Heart right ventricle (tissue), 16 donors: ENCODE results near the gene HLA-A. TPM values are rescaled to one million over a fixed set of nuclear protein-coding genes. Genes with fewer than 3 reads are reported as not detected.

Source experiments
- ATAC-seq, 8 donors: fragments of 200-7000 bp; cut with Tn5 transposase; one replicate each; pipeline ENCODE4 v1.9.1; 2020; ENCODE audit warnings: mild to moderate bottlenecking in 8 of 8, moderate library complexity in 8 of 8, moderate number of reproducible peaks in 1 of 8
- DNase-seq, 2 donors: peaks; one replicate each; pipeline ENCODE4 v3.0.0-alpha.2; 2020
- H3K27ac ChIP-seq, 10 donors: fragments of 200-600 bp; sonication (generic) in 2 of 10; one replicate each; pipeline versions ENCODE4 v1.5.0 to v1.8.0; 2020 to 2022; ENCODE audit warnings: mild to moderate bottlenecking in 3 of 10
- H3K27me3 ChIP-seq, 7 donors: fragments of 200-600 bp; one replicate each; pipeline ENCODE4 v1.8.0; 2021 to 2022; ENCODE audit warnings: mild to moderate bottlenecking in 2 of 7
- H3K36me3 ChIP-seq, 9 donors: fragments of 200-600 bp; sonication (generic) in 1 of 9; one replicate each; pipeline versions ENCODE4 v1.5.0 to v1.8.0; 2020 to 2022; ENCODE audit warnings: mild to moderate bottlenecking in 2 of 9
- H3K4me1 ChIP-seq, 9 donors: fragments of 200-600 bp; sonication (generic) in 1 of 9; one replicate each; pipeline versions ENCODE4 v1.5.0 to v1.8.0; 2020 to 2022; ENCODE audit warnings: mild to moderate bottlenecking in 4 of 9
- H3K4me3 ChIP-seq, 10 donors: fragments of 200-600 bp; sonication (generic) in 2 of 10; one replicate each; pipeline versions ENCODE4 v1.5.0 to v1.8.0; 2020 to 2022; ENCODE audit warnings: mild to moderate bottlenecking in 7 of 10, moderate library complexity in 2 of 10
- H3K9me3 ChIP-seq, 11 donors: fragments of 200-600 bp in 10 of 11; sonication (generic) in 2 of 11; one replicate each; pipeline versions ENCODE4 v1.5.0 to v1.8.0; 2013 to 2022; ENCODE audit warnings: mild to moderate bottlenecking in 2 of 11, control low read depth in 1 of 11, moderate library complexity in 1 of 11
- WGBS, 2 donors: extraction: QIAGEN DNeasy Blood & Tissue Kit; methylation state at CpG; one replicate each; pipeline ENCODE4 v1.1.7; 2013; ENCODE audit warnings: inconsistent platforms in 1 of 2; 5-methylcytosine and 5-hydroxymethylcytosine counted together
- intact Hi-C, 10 donors: fragments of 100-400 bp; cut with DNase I; formaldehyde crosslinking; loops; one replicate each; pipeline versions ENCODE4 v1.11.1 to v1.14.2; 2022
- long read RNA-seq, 3 donors: library from polyadenylated mRNA; unstranded; transcript quantifications; one replicate each; pipeline ENCODE4 v2.0.0, GENCODE V29; 2020 to 2021
- polyA plus RNA-seq, 2 donors: library from polyadenylated mRNA; stranded (reverse); fragments of 200-250 nt; gene quantifications; one replicate each; pipeline ENCODE4 v1.2.3, GENCODE V29; 2013
- total RNA-seq, 10 donors: library from RNA; stranded (reverse); fragmentation: NEBNext Ultra II Directional in 3 of 10; extraction: Animal tissue kit (Norgen Biotek cat#: 25700) in 3 of 10; gene quantifications; one replicate each; pipeline versions ENCODE4 v1.2.1 to v1.2.4, GENCODE V29; 2021 to 2023
- TF ChIP-seq, protein P1 (sequence below), 9 donors: fragments of 200-600 bp; sonication (generic) in 2 of 9; IDR thresholded peaks; one replicate each; pipeline versions ENCODE4 v1.5.0 to v1.8.0; 2021 to 2022; ENCODE audit warnings: antibody characterized with exemption in 9 of 9, mild to moderate bottlenecking in 5 of 9, moderate library complexity in 1 of 9
- donor health status: Arrhythmogenic right ventricular cardiomyopathy.
- donor health status: ischemic (EF 13 %, LVEDD 7.1; RV severe dilation, severe dysfunction).
- donor health status: healthy with polysubstance abuse.
- donor health status: DM: no; HTN: yes; CAD: no.
- donor health status: DM: no; HTN: no; CAD: no.
- donor health status: ischemic (EF 25% LVEDD 6.9; RV normal size, moderate dysfunction).
- donor health status: ischemic (EF 25% LVEDD 5.7; RV mildly dilated, moderate dysfunction).
- donor health status: healthy.
- donor health status: DM: yes; HTN: yes; CAD: no.
- donor health status: Ischemic cardiomyopathy.
- donor health status: ischemic (EF 35%, LVEDD 5.7; RV mildly dilated, moderate dysfunction).
- donor health status: nonischemic (EF 11% LVEDD 7.7; RV severe dilation, severe dysfunction).
- donor health status: DM: yes; HTN: yes; CAD: no.
- donor health status: PGD.
- donor health status: ischemic (EF 29% LVEDD 5.4; RV normal size, mild dysfunction).
- donor health status: nonischemic (EF 23%, LVEDD 6.1; RV moderate dilation, normal function).

HLA-A gene
- 1,000 to 10,000 TPM in 1 of 10 donors, 100 to 1,000 TPM in 9; 218 to 1,594 (median 276) TPM for total RNA-seq
- 1,000 to 10,000 TPM in 1 of 2 donors, 100 to 1,000 TPM in 1; 450 to 1,261 TPM for polyA plus RNA-seq
- long read RNA-seq, donor 1, transcript HLA-A-203 (8 exons, 1,611 nt) = major isoform, 177 of 311 reads
- long read RNA-seq, donor 1, partial matches to known transcripts = 119 of 311 reads
- long read RNA-seq, donor 1, other reads (novel, unspliced or antisense) = 15 of 311 reads
- long read RNA-seq, donor 2, transcript HLA-A-203 (8 exons, 1,611 nt) = major isoform, 116 of 239 reads
- long read RNA-seq, donor 2, partial matches to known transcripts = 107 of 239 reads
- long read RNA-seq, donor 2, other reads (novel, unspliced or antisense) = 16 of 239 reads
- long read RNA-seq, donor 3, transcript HLA-A-203 (8 exons, 1,611 nt) = major isoform, 189 of 254 reads
- long read RNA-seq, donor 3, partial matches to known transcripts = 46 of 254 reads
- long read RNA-seq, donor 3, other reads (novel, unspliced or antisense) = 19 of 254 reads

DNA sequence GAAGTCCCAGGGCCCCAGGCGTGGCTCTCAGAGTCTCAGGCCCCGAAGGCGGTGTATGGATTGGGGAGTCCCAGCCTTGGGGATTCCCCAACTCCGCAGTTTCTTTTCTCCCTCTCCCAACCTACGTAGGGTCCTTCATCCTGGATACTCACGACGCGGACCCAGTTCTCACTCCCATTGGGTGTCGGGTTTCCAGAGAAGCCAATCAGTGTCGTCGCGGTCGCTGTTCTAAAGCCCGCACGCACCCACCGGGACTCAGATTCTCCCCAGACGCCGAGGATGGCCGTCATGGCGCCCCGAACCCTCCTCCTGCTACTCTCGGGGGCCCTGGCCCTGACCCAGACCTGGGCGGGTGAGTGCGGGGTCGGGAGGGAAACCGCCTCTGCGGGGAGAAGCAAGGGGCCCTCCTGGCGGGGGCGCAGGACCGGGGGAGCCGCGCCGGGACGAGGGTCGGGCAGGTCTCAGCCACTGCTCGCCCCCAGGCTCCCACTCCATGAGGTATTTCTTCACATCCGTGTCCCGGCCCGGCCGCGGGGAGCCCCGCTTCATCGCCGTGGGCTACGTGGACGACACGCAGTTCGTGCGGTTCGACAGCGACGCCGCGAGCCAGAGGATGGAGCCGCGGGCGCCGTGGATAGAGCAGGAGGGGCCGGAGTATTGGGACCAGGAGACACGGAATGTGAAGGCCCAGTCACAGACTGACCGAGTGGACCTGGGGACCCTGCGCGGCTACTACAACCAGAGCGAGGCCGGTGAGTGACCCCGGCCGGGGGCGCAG, at the start of gene HLA-A:
HLA-A (plus strand) TSS at position 258 of the 778 bp plus-strand sequence; CDS start at position 280, 22 bp downstream.
- Histone ChIP-seq H3K9me3 (no peaks in the 10 kb centered on the region), H3K27me3 (no peaks in the 10 kb centered on the region), H3K4me1 (peaks cover 0 to 42% (median 29%) of the 10 kb centered on the region in 9 donors), H3K27ac (peak within 1 kb of the TSS; percentile 73 to 98 (median 91)), H3K4me3 (peak within 1 kb of the TSS; percentile 53 to 96 (median 78)), H3K36me3 (peaks cover 0 to 42% (median 0%) of the 10 kb centered on the region in 9 donors)
- ATAC-seq (peak; percentile 97 to 98 (median 98)), DNase-seq (peak; percentile 91 to 96)
- intact Hi-C loops = loop anchor here in 7 of 10 donors (2.0 to 10.0 kb wide), 4 partner anchors 22 to 58 kb away; no protein-coding TSS in a partner anchor
- 1% methylated on average over 60 to 68 of the region's 68 CpGs for WGBS, 2 donors
- TF ChIP-seq, protein P1, sequence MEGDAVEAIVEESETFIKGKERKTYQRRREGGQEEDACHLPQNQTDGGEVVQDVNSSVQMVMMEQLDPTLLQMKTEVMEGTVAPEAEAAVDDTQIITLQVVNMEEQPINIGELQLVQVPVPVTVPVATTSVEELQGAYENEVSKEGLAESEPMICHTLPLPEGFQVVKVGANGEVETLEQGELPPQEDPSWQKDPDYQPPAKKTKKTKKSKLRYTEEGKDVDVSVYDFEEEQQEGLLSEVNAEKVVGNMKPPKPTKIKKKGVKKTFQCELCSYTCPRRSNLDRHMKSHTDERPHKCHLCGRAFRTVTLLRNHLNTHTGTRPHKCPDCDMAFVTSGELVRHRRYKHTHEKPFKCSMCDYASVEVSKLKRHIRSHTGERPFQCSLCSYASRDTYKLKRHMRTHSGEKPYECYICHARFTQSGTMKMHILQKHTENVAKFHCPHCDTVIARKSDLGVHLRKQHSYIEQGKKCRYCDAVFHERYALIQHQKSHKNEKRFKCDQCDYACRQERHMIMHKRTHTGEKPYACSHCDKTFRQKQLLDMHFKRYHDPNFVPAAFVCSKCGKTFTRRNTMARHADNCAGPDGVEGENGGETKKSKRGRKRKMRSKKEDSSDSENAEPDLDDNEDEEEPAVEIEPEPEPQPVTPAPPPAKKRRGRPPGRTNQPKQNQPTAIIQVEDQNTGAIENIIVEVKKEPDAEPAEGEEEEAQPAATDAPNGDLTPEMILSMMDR (IDR thresholded peaks at IDR 0.05) = no peak

DNA sequence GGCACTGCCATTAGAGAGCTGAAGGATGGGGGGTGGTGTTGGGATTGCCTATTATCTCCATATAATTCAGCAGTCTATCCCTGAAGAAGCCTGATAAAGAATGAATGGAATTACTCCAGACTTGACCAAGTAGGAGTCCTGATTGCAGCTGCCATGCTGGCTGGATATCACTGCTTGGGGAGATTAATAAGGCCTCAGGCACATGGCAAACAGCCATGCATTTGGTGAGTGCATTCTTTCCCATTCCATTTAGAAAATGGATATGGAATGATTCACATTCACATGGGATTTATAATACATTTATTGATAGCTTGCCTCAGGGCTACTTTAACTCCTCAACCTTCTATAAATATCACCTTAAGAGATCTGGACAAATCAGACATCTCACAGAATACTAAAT, 49.6 kb upstream of the HLA-A start:
- H3K27me3 ChIP-seq = no peaks in the 10 kb centered on the region
- H3K4me1 ChIP-seq = peaks cover 0 to 13% (median 0%) of the 10 kb centered on the region in 9 donors
- H3K4me3 ChIP-seq = no peak overlapping the region
- intact Hi-C loops = no loop called here
- TF ChIP-seq, protein P1 (IDR thresholded peaks at IDR 0.05) = no peak
- H3K27ac ChIP-seq = no peak overlapping the region
- no peak for DNase-seq
- ATAC-seq = no peak
- H3K36me3 ChIP-seq = peaks cover 0 to 15% (median 0%) of the 10 kb centered on the region in 9 donors
- no peaks in the 10 kb centered on the region for H3K9me3 ChIP-seq

DNA sequence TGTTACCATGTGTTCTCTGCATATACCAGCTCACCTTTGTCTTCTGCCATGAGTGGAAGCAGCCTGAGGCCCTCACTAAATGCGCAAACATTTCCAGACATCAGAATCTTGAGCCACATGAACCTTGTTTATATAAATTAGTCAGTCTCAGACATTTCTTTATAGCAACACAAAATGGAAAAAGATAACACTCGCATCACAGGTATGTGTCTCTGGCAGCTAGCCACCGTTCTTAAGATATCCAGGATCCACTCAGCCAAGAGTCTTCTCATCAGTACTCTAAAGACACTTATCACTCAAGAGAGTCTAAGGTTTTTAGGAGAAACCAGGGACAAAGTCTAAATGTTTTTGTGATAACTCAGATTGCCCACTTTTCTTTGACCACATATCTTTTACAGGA, 43.1 kb upstream of the HLA-A start:
- Histone ChIP-seq H3K27me3 (no peaks in the 10 kb centered on the region), H3K9me3 (peaks cover 0 to 5% (median 0%) of the 10 kb centered on the region in 11 donors), H3K4me3 (no peak overlapping the region), H3K4me1 (no peaks in the 10 kb centered on the region), H3K27ac (no peak overlapping the region), H3K36me3 (peaks cover 0 to 5% (median 0%) of the 10 kb centered on the region in 9 donors)
- intact Hi-C loops = no loop called here
- ATAC-seq = no peak
- 76 to 84% methylated on average over 3 of the region's 3 CpGs for WGBS, 2 donors
- TF ChIP-seq, protein P1 (IDR thresholded peaks at IDR 0.05) = no peak
- DNase-seq = no peak

DNA sequence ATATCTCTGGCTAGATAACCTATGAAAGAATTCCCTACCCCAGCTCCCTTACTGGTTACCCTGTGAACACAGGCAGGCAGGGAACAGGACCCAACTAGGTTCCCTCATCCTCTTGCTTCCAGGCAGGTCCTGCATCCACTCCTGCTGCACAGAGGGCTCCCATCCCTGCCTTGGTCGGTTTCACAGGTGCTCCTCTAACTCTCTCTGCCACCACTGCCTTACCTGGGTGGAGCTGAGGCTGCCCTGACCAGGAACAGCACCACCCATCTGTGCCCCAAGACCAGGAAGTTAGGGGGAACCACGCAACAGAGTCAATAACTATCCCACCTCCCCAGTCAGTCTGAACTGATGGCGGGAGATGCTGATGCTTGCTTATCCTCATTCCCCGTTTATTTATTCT, 37.0 kb upstream of the HLA-A start:
- intact Hi-C loops = no loop called here
- WGBS, 2 donors = 66 to 67% methylated on average over 4 of the region's 4 CpGs
- H3K27me3 ChIP-seq = no peaks in the 10 kb centered on the region
- no peak for ATAC-seq
- no peaks in the 10 kb centered on the region for H3K9me3 ChIP-seq
- no peaks in the 10 kb centered on the region for H3K4me1 ChIP-seq
- TF ChIP-seq, protein P1 (IDR thresholded peaks at IDR 0.05) = no peak
- H3K4me3 ChIP-seq = no peak overlapping the region
- no peaks in the 10 kb centered on the region for H3K36me3 ChIP-seq
- no peak for DNase-seq
- no peak overlapping the region for H3K27ac ChIP-seq
